Neuronal stem cell (in vitro differentiated cells): ENCODE results near the gene NUP58.

Experiments
- DNase-seq: peaks from one replicate; pipeline ENCODE4 v3.0.0-alpha.2; 2013; ENCODE audit warnings: low spot score
- H2AFZ ChIP-seq: one replicate; pipeline ENCODE4 v1.6.1; 2013; ENCODE audit warnings: mild to moderate bottlenecking, low read length, inconsistent platforms
- H2AK5ac ChIP-seq: 2 replicates; pipeline ENCODE4 v1.6.1; 2013; ENCODE audit warnings: low read depth, mild to moderate bottlenecking, inconsistent platforms, low read length, moderate library complexity, mixed read lengths
- H2BK120ac ChIP-seq: 2 replicates; pipeline ENCODE4 v1.6.1; 2013; ENCODE audit warnings: low read depth, mild to moderate bottlenecking, inconsistent platforms, low read length, moderate library complexity, mixed read lengths
- H2BK12ac ChIP-seq: one replicate; pipeline ENCODE4 v1.6.1; 2013; ENCODE audit warnings: low read length, inconsistent platforms
- H2BK15ac ChIP-seq: 2 replicates; pipeline ENCODE4 v1.6.1; 2013; ENCODE audit warnings: mild to moderate bottlenecking, low read length, inconsistent platforms, mixed read lengths
- H2BK5ac ChIP-seq: one replicate; pipeline ENCODE4 v1.6.1; 2013; ENCODE audit warnings: inconsistent platforms, mild to moderate bottlenecking, low read length, moderate library complexity
- H3K14ac ChIP-seq: one replicate; pipeline ENCODE4 v1.6.1; 2013; ENCODE audit warnings: low read length, inconsistent platforms
- H3K18ac ChIP-seq: 2 replicates; pipeline ENCODE4 v1.6.1; 2013; ENCODE audit warnings: low read length, inconsistent platforms
- H3K23ac ChIP-seq: 2 replicates; pipeline ENCODE4 v1.6.1; 2013; ENCODE audit warnings: low read depth, mild to moderate bottlenecking, mixed read lengths, low read length, inconsistent platforms; ENCODE audit not compliant: poor library complexity
- H3K27ac ChIP-seq: replicated peaks from 3 replicates; pipeline ENCODE4 v1.5.1; 2013; ENCODE audit warnings: low read length, inconsistent platforms
- H3K27me3 ChIP-seq, 3 experiments: 2 replicates each; pipeline ENCODE4 v1.6.1; 2013; ENCODE audit warnings: low read length in 3 of 3, mild to moderate bottlenecking in 2 of 3, inconsistent platforms in 1 of 3, low read depth in 1 of 3, mixed read lengths in 1 of 3, moderate library complexity in 1 of 3; ENCODE audit not compliant: control insufficient read depth in 3 of 3, insufficient read depth in 3 of 3
- H3K36me3 ChIP-seq, 2 donors: replicated peaks in 1 of 2; 2 replicates each; pipeline ENCODE4 v1.6.1; 2013; ENCODE audit warnings: low read length in 2 of 2; ENCODE audit not compliant: control insufficient read depth in 2 of 2, insufficient read depth in 2 of 2
- H3K4ac ChIP-seq: 2 replicates; pipeline ENCODE4 v1.6.1; 2013; ENCODE audit warnings: inconsistent platforms, mild to moderate bottlenecking, low read length, moderate library complexity
- H3K4me1 ChIP-seq, 2 donors: 1 replicate in 1 of 2; 2 replicates in 1 of 2; pipeline ENCODE4 v1.6.1; 2013; ENCODE audit warnings: low read length in 2 of 2, low read depth in 1 of 2; ENCODE audit not compliant: control insufficient read depth in 2 of 2, insufficient read depth in 1 of 2
- H3K4me2 ChIP-seq: one replicate; pipeline ENCODE4 v1.6.1; 2013; ENCODE audit warnings: mild to moderate bottlenecking, low read length, inconsistent platforms; ENCODE audit not compliant: insufficient read depth, poor library complexity, severe bottlenecking
- H3K4me3 ChIP-seq, 2 donors: 2 replicates each; pipeline ENCODE4 v1.5.1; 2013; ENCODE audit warnings: low read length in 2 of 2, mild to moderate bottlenecking in 2 of 2, inconsistent platforms in 1 of 2, moderate library complexity in 1 of 2
- H3K79me1 ChIP-seq: one replicate; pipeline ENCODE4 v1.6.1; 2013; ENCODE audit warnings: low read depth, mild to moderate bottlenecking, inconsistent platforms, low read length, moderate library complexity
- H3K9ac ChIP-seq: one replicate; pipeline ENCODE4 v1.6.1; 2013; ENCODE audit warnings: mild to moderate bottlenecking, low read depth, low read length, inconsistent platforms; ENCODE audit not compliant: poor library complexity
- H3K9me3 ChIP-seq, 2 donors: replicated peaks in 1 of 2; 2 replicates each; pipeline versions ENCODE3 to v1.6.1; 2013; ENCODE audit warnings: low read length in 2 of 2, mild to moderate bottlenecking in 2 of 2, inconsistent platforms in 1 of 2, low read depth in 1 of 2, mixed read lengths in 1 of 2, moderate library complexity in 1 of 2; ENCODE audit not compliant: control insufficient read depth in 2 of 2, insufficient read depth in 1 of 2
- H4K8ac ChIP-seq: one replicate; pipeline ENCODE4 v1.6.1; 2013; ENCODE audit warnings: low read depth, mild to moderate bottlenecking, inconsistent platforms, low read length, moderate library complexity
- H4K91ac ChIP-seq: one replicate; pipeline ENCODE4 v1.6.1; 2013; ENCODE audit warnings: low read length, low read depth, mild to moderate bottlenecking, inconsistent platforms; ENCODE audit not compliant: poor library complexity
- WGBS, 2 donors: extraction: QIAGEN DNeasy Blood & Tissue Kit; methylation state at CpG; one replicate each; pipeline ENCODE4 v1.1.7; 2013; ENCODE audit warnings: missing lambda C conversion rate in 2 of 2, mixed read lengths in 1 of 2; ENCODE audit not compliant: insufficient read length in 2 of 2, insufficient replicate concordance in 1 of 2; ENCODE audit errors: extremely low coverage in 2 of 2; 5-methylcytosine and 5-hydroxymethylcytosine counted together

NUP58 gene

GRCh38 chr13:25276748-25277147 is 24.7 kb upstream of the NUP58 start:
- no peaks in the 10 kb centered on the region for H3K27me3 ChIP-seq
- H3K9ac ChIP-seq, result no peak overlapping the region
- no peak overlapping the region for H2BK5ac ChIP-seq
- no peaks in the 10 kb centered on the region for H3K79me1 ChIP-seq
- H3K14ac ChIP-seq, result no peak overlapping the region
- peaks cover 0 to 3% of the 10 kb centered on the region in 2 donors for H3K4me1 ChIP-seq
- H3K27ac ChIP-seq, result no peak overlapping the region
- no peak overlapping the region for H2BK12ac ChIP-seq
- H2AFZ ChIP-seq, result no peak overlapping the region
- no CpG with 5 or more reads among the region's 2 CpGs for WGBS, 2 donors
- H4K91ac ChIP-seq, result no peak overlapping the region
- no peak overlapping the region for H3K4me3 ChIP-seq
- no peak for DNase-seq
- H3K4me2 ChIP-seq, result no peak overlapping the region
- no peak overlapping the region for H2BK15ac ChIP-seq
- H3K23ac ChIP-seq, result no peak overlapping the region
- peaks cover 1 to 23% of the 10 kb centered on the region in 2 donors for H3K36me3 ChIP-seq
- H3K9me3 ChIP-seq, result no peaks in the 10 kb centered on the region
- no peak overlapping the region for H4K8ac ChIP-seq
- no peak overlapping the region for H2AK5ac ChIP-seq
- no peak overlapping the region for H3K4ac ChIP-seq
- H2BK120ac ChIP-seq, result no peak overlapping the region
- no peak overlapping the region for H3K18ac ChIP-seq

GRCh38 chr13:25280396-25280795 is 21.0 kb upstream of the NUP58 start:
- H3K27ac ChIP-seq, result no peak overlapping the region
- no peak overlapping the region for H3K23ac ChIP-seq
- H2BK12ac ChIP-seq, result no peak overlapping the region
- H3K18ac ChIP-seq, result no peak overlapping the region
- no peak overlapping the region for H4K8ac ChIP-seq
- no peaks in the 10 kb centered on the region for H3K27me3 ChIP-seq
- H3K4ac ChIP-seq, result no peak overlapping the region
- H3K14ac ChIP-seq, result no peak overlapping the region
- H2BK15ac ChIP-seq, result no peak overlapping the region
- no peak for DNase-seq
- no peak overlapping the region for H2BK5ac ChIP-seq
- no peak overlapping the region for H3K4me3 ChIP-seq
- no peaks in the 10 kb centered on the region for H3K9me3 ChIP-seq
- no peak overlapping the region for H2AK5ac ChIP-seq
- H2BK120ac ChIP-seq, result no peak overlapping the region
- no peaks in the 10 kb centered on the region for H3K79me1 ChIP-seq
- no peak overlapping the region for H3K4me2 ChIP-seq
- no peak overlapping the region for H4K91ac ChIP-seq
- H3K9ac ChIP-seq, result no peak overlapping the region
- H2AFZ ChIP-seq, result no peak overlapping the region
- H3K36me3 ChIP-seq, result no peaks in the 10 kb centered on the region
- peaks cover 0 to 3% of the 10 kb centered on the region in 2 donors for H3K4me1 ChIP-seq

GRCh38 chr13:25281193-25281934 is 20.1 kb upstream of the NUP58 start:
- no peak overlapping the region for H3K9ac ChIP-seq
- H3K27ac ChIP-seq, result no peak overlapping the region
- H4K8ac ChIP-seq, result no peak overlapping the region

GRCh38 chr13:25281935-25282332 is 19.5 kb upstream of the NUP58 start:
- WGBS, 2 donors, result no CpG with 5 or more reads among the region's 1 CpG
- no peak overlapping the region for H2BK5ac ChIP-seq
- H2AFZ ChIP-seq, result no peak overlapping the region
- H3K4ac ChIP-seq, result no peak overlapping the region
- no peaks in the 10 kb centered on the region for H3K79me1 ChIP-seq
- H3K4me1 ChIP-seq, result peaks cover 0 to 7% of the 10 kb centered on the region in 2 donors
- no peaks in the 10 kb centered on the region for H3K9me3 ChIP-seq
- no peak overlapping the region for H4K8ac ChIP-seq
- no peak overlapping the region for H3K4me3 ChIP-seq
- H3K36me3 ChIP-seq, result no peaks in the 10 kb centered on the region
- H3K14ac ChIP-seq, result no peak overlapping the region
- H3K27me3 ChIP-seq, result no peaks in the 10 kb centered on the region
- H3K4me2 ChIP-seq, result no peak overlapping the region
- H2BK15ac ChIP-seq, result no peak overlapping the region
- no peak overlapping the region for H3K9ac ChIP-seq
- no peak overlapping the region for H2AK5ac ChIP-seq
- no peak overlapping the region for H2BK120ac ChIP-seq
- no peak for DNase-seq
- H3K23ac ChIP-seq, result no peak overlapping the region
- H2BK12ac ChIP-seq, result no peak overlapping the region
- no peak overlapping the region for H3K27ac ChIP-seq
- no peak overlapping the region for H4K91ac ChIP-seq
- H3K18ac ChIP-seq, result no peak overlapping the region

More at GRCh38 chr13:25281193-25281934, 20.1 kb upstream of the NUP58 start:
- no peak overlapping the region for H4K91ac ChIP-seq
- no peak overlapping the region for H3K4me3 ChIP-seq
- H3K79me1 ChIP-seq, result no peaks in the 10 kb centered on the region
- no peaks in the 10 kb centered on the region for H3K27me3 ChIP-seq
- H2BK5ac ChIP-seq, result no peak overlapping the region
- H3K36me3 ChIP-seq, result no peaks in the 10 kb centered on the region
- H2AFZ ChIP-seq, result no peak overlapping the region
- no peak overlapping the region for H3K4me2 ChIP-seq
- WGBS, 2 donors, result no CpG with 5 or more reads among the region's 4 CpGs
- no peak overlapping the region for H2BK12ac ChIP-seq
- no peak overlapping the region for H3K14ac ChIP-seq
- H3K23ac ChIP-seq, result no peak overlapping the region
- no peak overlapping the region for H2BK15ac ChIP-seq
- no peak overlapping the region for H2AK5ac ChIP-seq
- no peak for DNase-seq
- H3K4ac ChIP-seq, result no peak overlapping the region
- peaks cover 0 to 7% of the 10 kb centered on the region in 2 donors for H3K4me1 ChIP-seq
- no peaks in the 10 kb centered on the region for H3K9me3 ChIP-seq
- H3K18ac ChIP-seq, result no peak overlapping the region
- H2BK120ac ChIP-seq, result no peak overlapping the region
